GM13977 (cell line): ENCODE data around the gene VPS13D.
"Not testable (repeated sequence)": the region's sequence is repeated elsewhere in the genome, so short reads cannot be mapped to it uniquely, and the experiment has no call there.

Source experiments
- DNase-seq: peaks from one replicate; pipeline ENCODE4 v3.0.0; 2012; ENCODE audit warnings: low spot score
- in situ Hi-C: fragments of 300-500 bp; cut with MboI; formaldehyde crosslinking; loops from one replicate; pipeline ENCODE4 v1.12.0; 2022; ENCODE audit warnings: low sequenced_read_pairs, low pct_unique_long_range_greater_than_20kb, mixed read lengths, inconsistent platforms; ENCODE audit not compliant: unreplicated experiment
- TF ChIP-seq, protein P1 (sequence below): IDR thresholded peaks from 2 replicates; pipeline ENCODE4 v1.5.1; 2012; ENCODE audit warnings: mild to moderate bottlenecking, control low read depth; ENCODE audit not compliant: insufficient read depth; ENCODE audit errors: extremely low read depth, missing control alignments

VPS13D gene

DNA sequence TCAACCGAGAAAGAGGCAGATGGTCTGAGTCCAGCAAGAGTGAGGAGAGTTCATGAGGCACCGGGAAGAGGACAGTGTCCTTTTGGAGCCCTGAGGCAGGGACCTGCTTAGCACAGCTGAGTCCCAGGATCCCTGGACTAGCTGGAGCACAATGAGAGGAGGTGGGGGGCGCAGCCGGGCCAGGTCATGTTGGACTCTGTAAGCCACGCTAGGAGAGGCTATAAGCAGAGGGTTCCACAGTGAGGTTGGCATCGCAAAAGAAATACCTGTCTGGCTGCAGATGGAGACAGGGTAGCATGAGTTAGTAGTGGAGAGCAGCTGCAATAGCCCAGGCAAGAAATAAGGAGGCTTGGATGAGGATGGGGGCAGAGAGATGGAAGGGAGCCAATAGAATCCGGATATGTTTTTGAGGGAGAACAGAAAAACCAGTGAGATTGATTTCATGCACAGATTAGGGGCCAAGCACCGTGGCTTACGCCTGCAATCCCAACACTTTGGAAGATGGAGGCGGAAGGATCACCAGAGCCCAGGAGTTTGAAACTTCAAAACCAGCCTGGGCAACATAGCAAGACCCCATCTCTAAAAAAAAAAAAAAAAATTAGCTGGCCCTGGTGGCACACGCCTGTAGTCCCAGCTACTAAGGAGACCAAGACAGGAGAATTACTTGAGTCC lies 290.0 kb downstream of the VPS13D start:
- in situ Hi-C loops, result no loop called here
- DNase-seq, result no peak
- TF ChIP-seq, protein P1, sequence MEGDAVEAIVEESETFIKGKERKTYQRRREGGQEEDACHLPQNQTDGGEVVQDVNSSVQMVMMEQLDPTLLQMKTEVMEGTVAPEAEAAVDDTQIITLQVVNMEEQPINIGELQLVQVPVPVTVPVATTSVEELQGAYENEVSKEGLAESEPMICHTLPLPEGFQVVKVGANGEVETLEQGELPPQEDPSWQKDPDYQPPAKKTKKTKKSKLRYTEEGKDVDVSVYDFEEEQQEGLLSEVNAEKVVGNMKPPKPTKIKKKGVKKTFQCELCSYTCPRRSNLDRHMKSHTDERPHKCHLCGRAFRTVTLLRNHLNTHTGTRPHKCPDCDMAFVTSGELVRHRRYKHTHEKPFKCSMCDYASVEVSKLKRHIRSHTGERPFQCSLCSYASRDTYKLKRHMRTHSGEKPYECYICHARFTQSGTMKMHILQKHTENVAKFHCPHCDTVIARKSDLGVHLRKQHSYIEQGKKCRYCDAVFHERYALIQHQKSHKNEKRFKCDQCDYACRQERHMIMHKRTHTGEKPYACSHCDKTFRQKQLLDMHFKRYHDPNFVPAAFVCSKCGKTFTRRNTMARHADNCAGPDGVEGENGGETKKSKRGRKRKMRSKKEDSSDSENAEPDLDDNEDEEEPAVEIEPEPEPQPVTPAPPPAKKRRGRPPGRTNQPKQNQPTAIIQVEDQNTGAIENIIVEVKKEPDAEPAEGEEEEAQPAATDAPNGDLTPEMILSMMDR, result no peak

DNA sequence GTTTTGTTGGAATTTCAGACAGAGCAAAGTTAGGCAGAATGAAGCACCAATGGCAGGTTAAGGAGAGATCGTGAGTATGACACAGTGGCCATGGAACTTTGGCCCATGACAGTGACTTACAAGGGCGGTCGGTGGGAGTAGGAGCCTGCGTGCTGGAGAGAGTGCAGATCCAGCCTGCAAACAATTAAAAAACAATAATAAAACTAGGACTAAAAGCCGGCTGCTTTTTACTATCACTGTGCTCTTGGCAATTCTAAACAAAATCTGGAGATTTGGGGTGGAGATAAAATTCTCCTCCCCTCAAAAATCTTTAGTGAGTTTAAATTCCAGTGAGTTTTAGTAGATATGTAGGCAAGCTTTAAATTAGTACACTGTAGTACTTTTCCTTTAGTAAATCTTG lies 291.3 kb downstream of the VPS13D start:
- DNase-seq, result no peak
- TF ChIP-seq, protein P1, result no peak
- in situ Hi-C loops, result no loop called here

DNA sequence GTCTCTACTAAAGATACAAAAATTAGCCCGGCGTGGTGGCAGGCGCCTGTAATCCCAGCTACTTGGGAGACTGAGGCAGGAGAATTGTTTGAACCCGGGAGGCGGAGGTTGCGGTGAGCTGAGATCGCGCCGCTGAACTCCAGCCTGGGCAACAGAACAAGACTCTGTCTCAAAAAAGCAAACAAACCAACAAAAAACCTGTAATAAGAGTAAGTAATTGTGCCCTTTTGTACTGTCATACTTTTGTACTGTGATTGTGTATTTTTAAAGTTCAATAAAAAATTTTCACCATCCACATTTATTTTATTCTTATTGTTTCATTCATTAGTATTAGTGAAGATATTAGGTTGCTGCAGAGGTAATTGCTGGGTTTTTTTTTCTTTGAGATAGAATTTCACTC lies 292.9 kb downstream of the VPS13D start:
- DNase-seq, in situ Hi-C loops: not testable (repeated sequence)

DNA sequence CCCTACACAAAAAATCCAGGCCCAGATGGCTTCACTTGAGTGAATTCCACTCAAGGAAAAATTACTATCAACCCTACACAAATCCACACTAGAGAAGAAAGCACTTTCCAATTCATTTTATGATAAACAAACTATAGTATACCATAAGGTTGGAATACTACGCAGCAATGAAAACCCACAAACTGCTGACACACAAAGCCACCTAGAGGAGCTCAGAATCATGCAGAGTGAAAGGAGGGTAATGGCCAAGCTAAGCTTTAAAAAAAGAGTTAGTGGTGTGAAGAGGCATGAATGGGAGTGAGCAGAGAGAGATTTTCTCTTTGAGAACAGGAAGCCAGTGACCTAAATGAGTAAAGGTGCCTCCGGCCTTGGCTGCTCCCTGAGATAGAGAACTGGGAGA lies 294.4 kb downstream of the VPS13D start:
- in situ Hi-C loops, result no loop called here
- TF ChIP-seq, protein P1, result no peak
- DNase-seq, result no peak

DNA sequence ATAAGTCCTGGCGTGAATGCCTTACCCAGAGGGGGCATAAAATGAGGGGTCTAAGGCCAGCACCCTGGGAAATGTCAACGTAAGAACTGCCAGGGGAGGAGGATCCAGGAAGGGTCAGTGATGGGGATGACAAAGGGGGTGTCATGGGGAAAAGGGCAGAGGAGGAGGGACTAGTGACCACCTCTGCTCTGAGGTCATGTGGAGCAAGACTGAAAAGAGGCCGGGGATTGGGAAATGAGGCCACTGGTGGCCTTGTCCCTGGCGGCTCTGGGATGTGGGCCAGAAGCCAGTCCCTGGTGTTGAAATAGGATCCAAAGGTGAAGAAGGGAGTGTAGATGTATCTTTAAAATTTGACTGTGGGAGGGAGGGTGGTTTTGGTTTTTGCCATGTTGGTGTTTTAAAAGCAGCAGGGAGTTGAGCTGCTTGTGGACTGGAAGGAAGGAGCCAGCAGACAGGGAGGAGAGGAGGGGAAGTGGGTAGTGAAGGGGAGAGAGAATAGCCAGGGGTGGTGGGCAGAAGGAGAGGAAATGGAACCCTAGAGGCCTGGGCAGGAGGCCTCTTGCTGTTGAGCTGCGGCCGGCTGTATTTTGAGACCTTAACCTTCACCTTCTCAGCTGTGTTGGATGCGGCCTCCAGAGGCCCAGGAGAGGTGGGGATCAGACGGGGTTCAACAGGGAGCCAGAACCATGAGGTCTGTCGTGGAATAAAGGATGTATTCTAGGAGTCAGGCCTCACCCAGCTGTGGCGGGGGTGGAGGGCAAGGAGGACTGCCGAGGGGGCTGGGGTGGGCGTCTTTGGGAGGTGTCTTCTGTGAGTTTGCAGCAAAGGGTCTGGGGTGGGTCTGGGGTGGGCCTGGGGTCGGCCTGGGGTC lies 295.7 kb downstream of the VPS13D start:
- in situ Hi-C loops, result no loop called here
- DNase-seq, result no peak
- TF ChIP-seq, protein P1, result no peak

DNA sequence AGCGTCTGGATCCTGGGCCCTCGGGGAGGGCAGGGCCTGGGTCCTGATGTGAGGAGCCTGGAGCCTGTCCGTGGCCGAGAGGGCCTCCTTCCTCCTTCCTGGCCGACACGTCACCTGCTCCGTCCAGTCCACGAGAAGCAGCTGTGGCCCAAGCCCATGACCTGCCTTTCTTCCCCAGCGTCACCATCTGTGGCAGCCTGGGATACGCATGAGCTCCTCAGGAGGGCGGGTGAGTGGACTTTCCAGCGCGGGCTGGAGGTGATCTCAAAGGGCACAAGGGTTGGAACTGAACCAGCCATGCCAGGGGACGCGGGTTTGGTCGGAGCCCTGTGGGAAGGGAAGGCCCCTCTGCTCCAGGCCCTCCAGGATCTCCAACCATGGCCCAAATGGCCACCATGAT lies 297.7 kb downstream of the VPS13D start:
- no peak for DNase-seq
- in situ Hi-C loops, result no loop called here

More for the DNA sequence above, 297.7 kb downstream of the VPS13D start:
- TF ChIP-seq, protein P1, result no peak
